Astrocyte (in vitro differentiated cells and primary cell): ENCODE data around the gene SLC38A1. TPM values are rescaled to one million over a fixed set of nuclear protein-coding genes. Genes with fewer than 3 reads are reported as not detected.

Experiments
- DNase-seq: peaks from one replicate; pipeline ENCODE4 v3.0.0-alpha.2; 2010; ENCODE audit warnings: low read depth
- FAIRE-seq: peaks from 2 replicates; lab custom pipeline; 2011; peaks lifted over from hg19 to GRCh38; lab: Jason Lieb, UNC
- H2AFZ ChIP-seq: 2 replicates; pipeline ENCODE4 v1.6.0; 2012; ENCODE audit warnings: low read depth, low read length, inconsistent platforms
- H3K27ac ChIP-seq: 2 replicates; pipeline ENCODE4 v1.5.1; 2011; ENCODE audit warnings: low read depth, low read length, inconsistent platforms
- H3K27me3 ChIP-seq: 2 replicates; pipeline ENCODE4 v1.6.0; 2011; ENCODE audit warnings: low read length, inconsistent platforms; ENCODE audit not compliant: insufficient read depth
- H3K36me3 ChIP-seq: 2 replicates; pipeline ENCODE4 v1.5.1; 2011; ENCODE audit warnings: low read length, inconsistent platforms; ENCODE audit not compliant: insufficient read depth
- H3K4me1 ChIP-seq: 2 replicates; pipeline ENCODE4 v1.5.1; 2011; ENCODE audit warnings: low read length, inconsistent platforms; ENCODE audit not compliant: insufficient read depth
- H3K4me2 ChIP-seq: 2 replicates; pipeline ENCODE4 v1.6.0; 2012; ENCODE audit warnings: low read length, inconsistent platforms
- H3K4me3 ChIP-seq: 2 replicates; pipeline ENCODE4 v1.5.1; 2011; ENCODE audit warnings: low read depth, mild to moderate bottlenecking, low read length, inconsistent platforms; ENCODE audit not compliant: insufficient read depth
- H3K79me2 ChIP-seq: 2 replicates; pipeline ENCODE4 v1.6.0; 2012; ENCODE audit warnings: mild to moderate bottlenecking, low read length, inconsistent platforms; ENCODE audit not compliant: insufficient read depth
- H3K9ac ChIP-seq: 2 replicates; pipeline ENCODE4 v1.6.0; 2012; ENCODE audit warnings: mild to moderate bottlenecking, low read length, inconsistent platforms
- H3K9me3 ChIP-seq: 2 replicates; pipeline ENCODE4 v1.5.1; 2012; ENCODE audit warnings: low read depth, mild to moderate bottlenecking, low read length, inconsistent platforms; ENCODE audit not compliant: insufficient read depth
- H4K20me1 ChIP-seq: 2 replicates; pipeline ENCODE4 v1.6.0; 2012; ENCODE audit warnings: low read length, inconsistent platforms; ENCODE audit not compliant: insufficient read depth
- H3K27ac Mint-ChIP-seq: one replicate; pipeline ENCODE4 v1.8.0; 2021; ENCODE audit warnings: mild to moderate bottlenecking, mixed read lengths; ENCODE audit not compliant: unreplicated experiment
- H3K27me3 Mint-ChIP-seq: one replicate; pipeline ENCODE4 v1.8.0; 2021; ENCODE audit warnings: low read depth, mixed read lengths; ENCODE audit not compliant: unreplicated experiment
- H3K36me3 Mint-ChIP-seq: one replicate; pipeline ENCODE4 v1.8.0; 2021; ENCODE audit warnings: low read depth, mixed read lengths; ENCODE audit not compliant: unreplicated experiment
- H3K4me1 Mint-ChIP-seq: one replicate; pipeline ENCODE4 v1.8.0; 2021; ENCODE audit warnings: low read depth, mixed read lengths; ENCODE audit not compliant: unreplicated experiment
- H3K4me3 Mint-ChIP-seq: one replicate; pipeline ENCODE4 v1.8.0; 2021; ENCODE audit warnings: mild to moderate bottlenecking, moderate library complexity, mixed read lengths; ENCODE audit not compliant: unreplicated experiment
- H3K9me3 Mint-ChIP-seq: one replicate; pipeline ENCODE4 v1.8.0; 2021; ENCODE audit warnings: mild to moderate bottlenecking, mixed read lengths; ENCODE audit not compliant: unreplicated experiment
- CTCF ChIP-seq: IDR thresholded peaks from 2 replicates; pipeline ENCODE4 v1.5.1; 2011; ENCODE audit warnings: low read depth, mild to moderate bottlenecking, inconsistent platforms, low read length, moderate library complexity; ENCODE audit not compliant: insufficient read depth
- EZH2 ChIP-seq: IDR thresholded peaks from 2 replicates; pipeline ENCODE4 v1.6.1; 2012; ENCODE audit warnings: mild to moderate bottlenecking, low read length, inconsistent platforms; ENCODE audit not compliant: insufficient read depth
- total RNA-seq: library from RNA; stranded (reverse); gene quantifications from 2 replicates; pipeline ENCODE4 v1.2.1, GENCODE V29; 2021

The SLC38A1 gene
- total RNA-seq, 1 donor from 2014 or later = 160 TPM

GRCh38 chr12:46136249-46136648, 132.6 kb downstream of the SLC38A1 start:
- FAIRE-seq = no peak
- Histone ChIP-seq H3K9me3 (no peaks in the 10 kb centered on the region), H4K20me1 (no peaks in the 10 kb centered on the region), H3K4me1 (no peaks in the 10 kb centered on the region), H3K27ac (no peak overlapping the region), H3K9ac (no peak overlapping the region), H3K36me3 (no peaks in the 10 kb centered on the region), H3K4me2 (no peak overlapping the region), H3K4me3 (no peak overlapping the region), H3K27me3 (no peaks in the 10 kb centered on the region), H3K79me2 (no peaks in the 10 kb centered on the region), H2AFZ (no peak overlapping the region)
- Mint-ChIP-seq H3K36me3 (no peaks in the 10 kb centered on the region), H3K9me3 (no peaks in the 10 kb centered on the region), H3K27me3 (no peaks in the 10 kb centered on the region), H3K4me3 (no peak overlapping the region), H3K4me1 (no peaks in the 10 kb centered on the region), H3K27ac (no peak overlapping the region)
- no peak for DNase-seq
- TF ChIP-seq EZH2 (no peak), CTCF (no peak)

DNA sequence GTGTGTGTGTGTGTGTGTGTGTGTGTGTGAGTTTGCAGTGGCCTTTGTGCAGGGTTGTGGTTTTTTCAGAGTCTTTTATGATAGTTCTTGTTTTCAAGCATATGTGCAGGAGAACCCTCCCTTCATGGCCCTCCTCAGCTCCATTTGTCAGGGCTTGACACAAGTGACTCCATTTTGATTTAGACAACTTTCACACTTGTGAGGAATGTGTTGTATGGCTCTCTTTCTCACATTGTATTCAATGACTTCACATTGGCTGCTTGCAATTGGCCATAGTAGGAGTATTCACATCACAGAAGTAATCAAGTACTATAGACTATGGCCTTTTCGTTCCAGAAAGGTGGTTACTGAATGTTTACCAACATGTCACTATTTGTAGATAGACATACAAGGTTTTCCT, 133.1 kb downstream of the SLC38A1 start:
- Histone ChIP-seq H3K9me3 (no peaks in the 10 kb centered on the region), H3K4me3 (no peak overlapping the region), H2AFZ (no peak overlapping the region), H3K4me1 (no peaks in the 10 kb centered on the region), H3K27me3 (no peaks in the 10 kb centered on the region), H4K20me1 (no peaks in the 10 kb centered on the region), H3K4me2 (no peak overlapping the region), H3K27ac (no peak overlapping the region), H3K9ac (no peak overlapping the region), H3K36me3 (no peaks in the 10 kb centered on the region), H3K79me2 (no peaks in the 10 kb centered on the region)
- H3K36me3 Mint-ChIP-seq = no peaks in the 10 kb centered on the region
- no peaks in the 10 kb centered on the region for H3K9me3 Mint-ChIP-seq
- DNase-seq (no peak), FAIRE-seq (no peak)
- H3K27ac Mint-ChIP-seq = no peak overlapping the region
- H3K4me3 Mint-ChIP-seq = no peak overlapping the region
- no peaks in the 10 kb centered on the region for H3K4me1 Mint-ChIP-seq
- no peaks in the 10 kb centered on the region for H3K27me3 Mint-ChIP-seq
- TF ChIP-seq EZH2 (no peak), CTCF (no peak)

DNA sequence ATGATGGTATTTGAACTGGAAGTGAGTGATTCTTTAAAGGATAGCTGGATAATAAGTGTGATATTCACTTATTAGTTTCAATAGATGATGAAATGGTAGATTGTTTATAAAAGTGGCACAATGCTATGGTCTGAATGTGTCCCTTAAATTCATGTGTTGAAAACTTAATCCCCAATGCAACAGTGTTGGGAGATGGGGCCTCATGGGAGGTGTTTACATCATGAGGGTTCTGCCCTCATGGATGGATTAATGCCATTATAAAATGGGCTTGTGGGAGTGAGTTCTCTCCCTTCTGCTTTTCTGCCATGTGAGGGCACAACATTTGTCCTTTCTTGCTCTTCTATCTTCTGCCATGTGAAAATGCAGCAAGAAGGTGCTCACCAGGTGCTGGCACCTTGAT, 134.0 kb downstream of the SLC38A1 start:
- Mint-ChIP-seq H3K4me1 (no peaks in the 10 kb centered on the region), H3K4me3 (no peak overlapping the region), H3K9me3 (no peaks in the 10 kb centered on the region), H3K36me3 (no peaks in the 10 kb centered on the region), H3K27ac (no peak overlapping the region), H3K27me3 (no peaks in the 10 kb centered on the region)
- no peaks in the 10 kb centered on the region for H3K79me2 ChIP-seq
- no peak overlapping the region for H3K27ac ChIP-seq
- H3K4me1 ChIP-seq = no peaks in the 10 kb centered on the region
- H2AFZ ChIP-seq = no peak overlapping the region
- H3K27me3 ChIP-seq = no peaks in the 10 kb centered on the region
- H3K36me3 ChIP-seq = no peaks in the 10 kb centered on the region
- H3K9ac ChIP-seq = no peak overlapping the region
- no peaks in the 10 kb centered on the region for H4K20me1 ChIP-seq
- TF ChIP-seq CTCF (no peak), EZH2 (no peak)
- H3K9me3 ChIP-seq = no peaks in the 10 kb centered on the region
- H3K4me2 ChIP-seq = no peak overlapping the region
- DNase-seq (no peak), FAIRE-seq (no peak)
- H3K4me3 ChIP-seq = no peak overlapping the region
